ENCODE measurements around the gene FOLR1. TPM values are rescaled to one million over a fixed set of nuclear protein-coding genes. Genes with fewer than 3 reads are reported as not detected.

FOLR1 gene
- total RNA-seq, 1 experiment from 2014 or later = not detected

DNA sequence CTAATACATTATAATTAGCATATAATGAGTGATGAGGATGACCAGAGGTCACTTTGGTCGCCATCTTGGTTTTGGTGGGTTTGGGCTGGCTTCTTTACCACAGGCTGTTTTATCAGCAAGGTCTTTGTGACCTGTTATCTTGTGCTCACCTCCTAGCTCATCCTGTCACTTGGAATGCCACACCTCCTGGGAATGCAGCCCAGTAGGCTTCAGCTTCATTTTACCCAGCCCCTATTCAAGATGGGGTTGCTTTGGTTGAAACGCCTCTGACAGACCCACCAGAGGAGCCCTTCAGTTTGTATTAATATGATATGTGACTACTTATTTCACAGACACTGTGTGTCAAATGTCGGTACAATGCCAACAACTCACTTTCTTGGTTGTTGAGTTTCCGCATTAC lies 36.2 kb upstream of the FOLR1 start:
- Histone ChIP-seq H3K36me3 (ENCODE audit: insufficient read depth, low read length, poor library complexity, severe bottlenecking) (no peaks in the 10 kb centered on the region), H3K9me3 (ENCODE audit: low read depth, low read length, poor library complexity, severe bottlenecking) (no peaks in the 10 kb centered on the region), H3K4me1 (ENCODE audit: insufficient read depth, low read length, poor library complexity, severe bottlenecking) (peaks cover 4% of the 10 kb centered on the region), H3K27me3 (replicated peaks; ENCODE audit: insufficient read depth, low read depth, low read length, poor library complexity) (no peaks in the 10 kb centered on the region), H3K27ac (ENCODE audit: low read depth, low read length, poor library complexity, severe bottlenecking) (no peak overlapping the region), H3K4me3 (ENCODE audit: low read depth, low read length, poor library complexity, severe bottlenecking) (no peak overlapping the region)
- intact Hi-C loops (cut with micrococcal nuclease; ENCODE audit: unreplicated experiment) = no loop called here
- BruUV-seq (replicated peaks) = no TSS peak
- POLR2A ChIA-PET (ENCODE audit: low non-redundant PET) = no interaction called here
- DNase-seq (ENCODE audit: low spot score) = no peak
- TF ChIP-seq EZH2 (IDR thresholded peaks at IDR 0.05; ENCODE audit: borderline replicate concordance, low read depth, low read length, poor library complexity, severe bottlenecking) = no peak
- TF ChIP-seq, protein P1, sequence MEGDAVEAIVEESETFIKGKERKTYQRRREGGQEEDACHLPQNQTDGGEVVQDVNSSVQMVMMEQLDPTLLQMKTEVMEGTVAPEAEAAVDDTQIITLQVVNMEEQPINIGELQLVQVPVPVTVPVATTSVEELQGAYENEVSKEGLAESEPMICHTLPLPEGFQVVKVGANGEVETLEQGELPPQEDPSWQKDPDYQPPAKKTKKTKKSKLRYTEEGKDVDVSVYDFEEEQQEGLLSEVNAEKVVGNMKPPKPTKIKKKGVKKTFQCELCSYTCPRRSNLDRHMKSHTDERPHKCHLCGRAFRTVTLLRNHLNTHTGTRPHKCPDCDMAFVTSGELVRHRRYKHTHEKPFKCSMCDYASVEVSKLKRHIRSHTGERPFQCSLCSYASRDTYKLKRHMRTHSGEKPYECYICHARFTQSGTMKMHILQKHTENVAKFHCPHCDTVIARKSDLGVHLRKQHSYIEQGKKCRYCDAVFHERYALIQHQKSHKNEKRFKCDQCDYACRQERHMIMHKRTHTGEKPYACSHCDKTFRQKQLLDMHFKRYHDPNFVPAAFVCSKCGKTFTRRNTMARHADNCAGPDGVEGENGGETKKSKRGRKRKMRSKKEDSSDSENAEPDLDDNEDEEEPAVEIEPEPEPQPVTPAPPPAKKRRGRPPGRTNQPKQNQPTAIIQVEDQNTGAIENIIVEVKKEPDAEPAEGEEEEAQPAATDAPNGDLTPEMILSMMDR (conservative IDR thresholded peaks at IDR 0.05; ENCODE audit: low read depth, low read length) = no peak
- CTCF ChIA-PET = no interaction called here

DNA sequence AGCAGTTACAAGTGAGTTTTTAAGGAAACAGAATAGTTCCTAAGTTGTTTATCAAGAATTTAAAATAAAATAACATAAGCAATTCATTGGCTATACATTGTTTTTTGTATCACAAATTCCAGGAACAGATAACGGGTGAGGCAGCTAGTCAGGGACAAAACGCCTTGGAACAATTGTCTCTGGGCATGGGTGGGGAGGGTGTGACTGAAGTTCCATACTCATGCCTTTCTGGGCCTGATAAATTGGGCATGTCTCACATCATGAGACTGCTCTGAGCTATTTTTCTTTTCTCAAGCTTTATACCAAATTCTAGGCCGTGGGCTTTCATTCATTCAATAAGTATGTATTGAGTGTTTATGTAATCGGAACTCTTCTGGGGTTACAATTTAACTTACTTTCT lies 34.8 kb upstream of the FOLR1 start:
- no peaks in the 10 kb centered on the region for H3K27me3 ChIP-seq (replicated peaks; ENCODE audit: insufficient read depth, low read depth, low read length, poor library complexity)
- TF ChIP-seq, protein P1 (conservative IDR thresholded peaks at IDR 0.05; ENCODE audit: low read depth, low read length) = no peak
- TF ChIP-seq EZH2 (IDR thresholded peaks at IDR 0.05; ENCODE audit: borderline replicate concordance, low read depth, low read length, poor library complexity, severe bottlenecking) = no peak
- no peaks in the 10 kb centered on the region for H3K9me3 ChIP-seq (ENCODE audit: low read depth, low read length, poor library complexity, severe bottlenecking)
- DNase-seq (ENCODE audit: low spot score) = no peak
- H3K36me3 ChIP-seq (ENCODE audit: insufficient read depth, low read length, poor library complexity, severe bottlenecking) = no peaks in the 10 kb centered on the region
- no peak overlapping the region for H3K4me3 ChIP-seq (ENCODE audit: low read depth, low read length, poor library complexity, severe bottlenecking)
- ChIA-PET POLR2A (ENCODE audit: low non-redundant PET) (no interaction called here), CTCF (no interaction called here)
- no TSS peak for BruUV-seq (replicated peaks)
- peaks cover 4% of the 10 kb centered on the region for H3K4me1 ChIP-seq (ENCODE audit: insufficient read depth, low read length, poor library complexity, severe bottlenecking)
- intact Hi-C loops (cut with micrococcal nuclease; ENCODE audit: unreplicated experiment) = no loop called here
- H3K27ac ChIP-seq (ENCODE audit: low read depth, low read length, poor library complexity, severe bottlenecking) = no peak overlapping the region

DNA sequence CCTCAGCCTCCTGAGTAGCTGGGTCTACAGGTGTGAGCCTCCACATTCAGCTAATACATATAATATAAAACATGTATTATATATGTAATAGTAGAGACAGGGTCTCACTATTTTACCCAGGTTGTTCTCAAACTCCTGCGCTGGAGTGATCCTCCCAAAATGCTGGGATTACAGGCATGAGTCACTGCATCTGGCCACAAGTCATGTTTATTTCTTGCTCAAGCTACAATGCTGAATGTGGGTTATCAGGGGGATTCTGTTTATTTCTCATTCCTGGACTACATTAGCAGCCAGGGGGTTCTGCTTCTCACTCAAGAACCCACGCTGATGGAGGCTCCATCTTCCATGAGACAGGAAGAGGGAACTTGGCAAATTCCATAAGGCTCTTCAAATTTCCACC lies 31.6 kb upstream of the FOLR1 start:
- POLR2A ChIA-PET (ENCODE audit: low non-redundant PET) = interaction anchor here (0.5 kb wide), 1 partner anchor 15 kb away, joined by 10 read pairs; no protein-coding TSS in a partner anchor
- CTCF ChIA-PET = no interaction called here

More for the DNA sequence above, 31.6 kb upstream of the FOLR1 start:
- Histone ChIP-seq H3K27me3 (replicated peaks; ENCODE audit: insufficient read depth, low read depth, low read length, poor library complexity) (peaks cover 3% of the 10 kb centered on the region), H3K36me3 (ENCODE audit: insufficient read depth, low read length, poor library complexity, severe bottlenecking) (no peaks in the 10 kb centered on the region), H3K27ac (ENCODE audit: low read depth, low read length, poor library complexity, severe bottlenecking) (no peak overlapping the region), H3K9me3 (ENCODE audit: low read depth, low read length, poor library complexity, severe bottlenecking) (no peaks in the 10 kb centered on the region), H3K4me3 (ENCODE audit: low read depth, low read length, poor library complexity, severe bottlenecking) (no peak overlapping the region), H3K4me1 (ENCODE audit: insufficient read depth, low read length, poor library complexity, severe bottlenecking) (no peaks in the 10 kb centered on the region)
- DNase-seq (ENCODE audit: low spot score) = no peak
- intact Hi-C loops (cut with micrococcal nuclease; ENCODE audit: unreplicated experiment) = no loop called here
- BruUV-seq (replicated peaks) = no TSS peak
- TF ChIP-seq EZH2 (IDR thresholded peaks at IDR 0.05; ENCODE audit: borderline replicate concordance, low read depth, low read length, poor library complexity, severe bottlenecking) = no peak
- TF ChIP-seq, protein P1 (conservative IDR thresholded peaks at IDR 0.05; ENCODE audit: low read depth, low read length) = no peak

Measured in A673 (cell line).